Suprapubic skin (tissue), 4 donors: ENCODE results near the gene SCFD2.

Source experiments
- EP300 ChIP-seq: sonication (generic); formaldehyde crosslinking; IDR thresholded peaks from one replicate; pipeline ENCODE4 v1.6.1; 2017; ENCODE audit warnings: antibody characterized with exemption
- POLR2AphosphoS5 ChIP-seq, 3 donors: sonication (generic); formaldehyde crosslinking; IDR thresholded peaks; one replicate each; pipeline ENCODE4 v1.6.1; 2017; ENCODE audit warnings: antibody characterized with exemption in 3 of 3
- TF ChIP-seq, protein P1 (sequence below), 2 donors: fragments of 200-600 bp in 1 of 2; fragments of 450-650 bp in 1 of 2; sonication (generic) in 1 of 2; IDR thresholded peaks; one replicate each; pipeline ENCODE4 v1.5.1; 2016 to 2019; ENCODE audit warnings: antibody characterized with exemption in 2 of 2, mild to moderate bottlenecking in 1 of 2, moderate library complexity in 1 of 2

DNA sequence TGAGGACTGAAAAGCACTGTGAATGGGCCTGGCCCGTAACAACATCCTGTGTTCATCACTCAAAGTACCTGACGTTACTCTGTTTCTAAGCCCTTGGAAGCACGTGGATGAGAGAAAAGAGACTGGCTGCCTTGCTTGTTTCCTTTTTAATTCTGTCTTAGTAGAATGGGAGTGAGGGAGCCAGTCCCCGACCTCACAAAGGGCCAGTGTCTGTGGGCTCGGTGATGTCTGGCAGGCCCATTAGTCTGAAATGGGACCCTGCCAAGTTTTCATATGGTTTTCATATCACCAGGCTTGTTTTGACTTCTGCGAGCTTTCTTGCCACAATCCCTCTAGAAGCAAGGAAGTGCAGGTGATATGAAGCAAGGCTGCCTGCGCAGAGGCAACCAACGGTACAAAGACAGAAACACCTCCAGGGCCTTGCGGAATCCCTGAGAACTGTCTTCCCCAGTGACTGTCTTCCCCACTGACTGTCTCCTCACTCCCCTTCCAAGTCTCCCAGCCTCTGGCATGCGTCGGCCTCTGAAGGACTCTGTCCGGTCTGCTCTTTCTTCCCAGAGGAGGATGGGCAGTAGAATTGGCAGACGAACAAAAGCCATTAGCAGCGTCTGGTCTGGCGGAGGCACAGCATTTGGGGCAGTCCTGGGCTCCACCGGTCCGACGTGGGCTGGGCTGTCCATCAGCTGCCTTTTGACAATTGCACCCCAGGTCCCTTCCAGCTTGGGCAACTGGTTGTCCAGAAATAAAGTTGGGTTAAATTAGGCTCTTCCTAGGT is 524.0 kb downstream of the SCFD2 start:
- TF ChIP-seq, protein P1, sequence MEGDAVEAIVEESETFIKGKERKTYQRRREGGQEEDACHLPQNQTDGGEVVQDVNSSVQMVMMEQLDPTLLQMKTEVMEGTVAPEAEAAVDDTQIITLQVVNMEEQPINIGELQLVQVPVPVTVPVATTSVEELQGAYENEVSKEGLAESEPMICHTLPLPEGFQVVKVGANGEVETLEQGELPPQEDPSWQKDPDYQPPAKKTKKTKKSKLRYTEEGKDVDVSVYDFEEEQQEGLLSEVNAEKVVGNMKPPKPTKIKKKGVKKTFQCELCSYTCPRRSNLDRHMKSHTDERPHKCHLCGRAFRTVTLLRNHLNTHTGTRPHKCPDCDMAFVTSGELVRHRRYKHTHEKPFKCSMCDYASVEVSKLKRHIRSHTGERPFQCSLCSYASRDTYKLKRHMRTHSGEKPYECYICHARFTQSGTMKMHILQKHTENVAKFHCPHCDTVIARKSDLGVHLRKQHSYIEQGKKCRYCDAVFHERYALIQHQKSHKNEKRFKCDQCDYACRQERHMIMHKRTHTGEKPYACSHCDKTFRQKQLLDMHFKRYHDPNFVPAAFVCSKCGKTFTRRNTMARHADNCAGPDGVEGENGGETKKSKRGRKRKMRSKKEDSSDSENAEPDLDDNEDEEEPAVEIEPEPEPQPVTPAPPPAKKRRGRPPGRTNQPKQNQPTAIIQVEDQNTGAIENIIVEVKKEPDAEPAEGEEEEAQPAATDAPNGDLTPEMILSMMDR (IDR thresholded peaks at IDR 0.05) = no peak
- TF ChIP-seq EP300 = no peak
- no peak for TF ChIP-seq POLR2AphosphoS5 (IDR thresholded peaks at IDR 0.05)
